Endothelial cell of umbilical vein (primary cell): Measurements from ENCODE around the gene RFX7. TPM values are rescaled to one million over a fixed set of nuclear protein-coding genes. Genes with fewer than 3 reads are reported as not detected.

ENCODE experiments used
- BruUV-seq: library from RNA; stranded (reverse); fragments of 400-500 nt; replicated peaks from 2 replicates; lab custom pipeline; 2021; lab: Mats Ljungman, UMichigan
- CTCF ChIA-PET: fragments of 300-600, 350-600 bp; sonication (Branson Sonifier 250); formaldehyde crosslinking; loops from one replicate; lab custom pipeline; 2021; ENCODE audit warnings: antibody characterized with exemption, inconsistent platforms; lab: Charles Lee
- POLR2A ChIA-PET: fragments of 300-600, 350-600 bp; sonication (Branson Sonifier 250); formaldehyde crosslinking; loops from one replicate; lab custom pipeline; 2021; ENCODE audit warnings: antibody characterized with exemption, inconsistent platforms; lab: Charles Lee
- DNase-seq: peaks from one replicate; pipeline ENCODE4 v3.0.0-alpha.2; 2011; ENCODE audit warnings: low read depth, low spot score
- FAIRE-seq: peaks from 2 replicates; lab custom pipeline; 2011; peaks lifted over from hg19 to GRCh38; lab: Jason Lieb, UNC
- H2AFZ ChIP-seq: 2 replicates; pipeline ENCODE4 v1.6.0; 2012; ENCODE audit warnings: low read depth, low read length, control low read depth, inconsistent platforms
- H3K27ac ChIP-seq: 2 replicates; pipeline ENCODE4 v1.5.1; 2011; ENCODE audit warnings: low read depth, mild to moderate bottlenecking, control low read depth, low read length, moderate library complexity; ENCODE audit not compliant: insufficient read depth
- H3K27me3 ChIP-seq, 2 experiments: 2 replicates each; pipeline versions ENCODE4 v1.6.0 to v1.6.1; 2011; ENCODE audit warnings: low read length in 2 of 2, mixed read lengths in 1 of 2; ENCODE audit not compliant: control insufficient read depth in 2 of 2, insufficient read depth in 2 of 2
- H3K36me3 ChIP-seq, 2 experiments: 2 replicates in 1 of 2; 3 replicates in 1 of 2; pipeline ENCODE4 v1.5.1; 2011; ENCODE audit warnings: low read length in 2 of 2, mild to moderate bottlenecking in 1 of 2, moderate library complexity in 1 of 2; ENCODE audit not compliant: control insufficient read depth in 2 of 2, insufficient read depth in 2 of 2; ENCODE audit errors: extremely low read depth in 1 of 2
- H3K4me1 ChIP-seq: 3 replicates; pipeline ENCODE4 v1.5.1; 2011; ENCODE audit warnings: mild to moderate bottlenecking, low read length; ENCODE audit not compliant: control insufficient read depth, insufficient read depth; ENCODE audit errors: extremely low read depth
- H3K4me2 ChIP-seq: 2 replicates; pipeline ENCODE4 v1.6.1; 2011; ENCODE audit warnings: low read length, control low read depth, mixed read lengths; ENCODE audit not compliant: insufficient read depth
- H3K4me3 ChIP-seq, 3 experiments: fragments of 200-600 bp in 1 of 3; sonication (generic), shearing (Covaris generic) in 1 of 3; replicated peaks in 1 of 3; 2 replicates each; pipeline ENCODE4 v1.5.1; 2011 to 2016; ENCODE audit warnings: control low read depth in 3 of 3, low read length in 3 of 3, mild to moderate bottlenecking in 2 of 3, inconsistent platforms in 1 of 3, low read depth in 1 of 3, moderate library complexity in 1 of 3; ENCODE audit not compliant: insufficient read depth in 1 of 3
- H3K79me2 ChIP-seq: 2 replicates; pipeline ENCODE4 v1.6.0; 2012; ENCODE audit warnings: low read length, inconsistent platforms; ENCODE audit not compliant: control insufficient read depth, insufficient read depth
- H3K9ac ChIP-seq: replicated peaks from 2 replicates; pipeline ENCODE3; 2011; ENCODE audit warnings: low read length, control low read depth; ENCODE audit not compliant: insufficient read depth; ENCODE audit errors: extremely low read depth
- H3K9me1 ChIP-seq: replicated peaks from 3 replicates; pipeline ENCODE4 v1.6.0; 2011; ENCODE audit warnings: mild to moderate bottlenecking, low read length; ENCODE audit not compliant: control insufficient read depth, insufficient read depth; ENCODE audit errors: extremely low read depth
- H3K9me3 ChIP-seq: replicated peaks from 2 replicates; pipeline ENCODE4 v1.5.1; 2012; ENCODE audit warnings: low read length, inconsistent platforms; ENCODE audit not compliant: control insufficient read depth, insufficient read depth
- H4K20me1 ChIP-seq: replicated peaks from 2 replicates; pipeline ENCODE3; 2011; ENCODE audit warnings: mild to moderate bottlenecking, low read length; ENCODE audit not compliant: control insufficient read depth, insufficient read depth; ENCODE audit errors: extremely low read depth
- EZH2 ChIP-seq: IDR thresholded peaks from 2 replicates; pipeline ENCODE4 v1.6.1; 2012; ENCODE audit warnings: borderline replicate concordance, low read depth, mild to moderate bottlenecking, moderate library complexity, low read length, inconsistent platforms; ENCODE audit not compliant: severe bottlenecking
- FOS ChIP-seq: IDR thresholded peaks from 2 replicates; pipeline ENCODE4 v1.6.1; 2011; ENCODE audit warnings: mild to moderate bottlenecking, low read length, moderate library complexity, borderline replicate concordance; ENCODE audit not compliant: insufficient read depth
- GATA2 ChIP-seq: IDR thresholded peaks from 2 replicates; pipeline ENCODE4 v1.7.0; 2011; ENCODE audit warnings: low read depth, mild to moderate bottlenecking, moderate library complexity, mixed read lengths, low read length; ENCODE audit not compliant: insufficient read length, insufficient read depth
- JUN ChIP-seq: IDR thresholded peaks from 2 replicates; pipeline ENCODE4 v1.6.1; 2011; ENCODE audit warnings: borderline replicate concordance, low read depth; ENCODE audit not compliant: insufficient read length, insufficient read depth
- MYC ChIP-seq: IDR thresholded peaks from one replicate; pipeline ENCODE4 v1.6.1; 2011; ENCODE audit warnings: mild to moderate bottlenecking, low read depth, low read length
- POLR2A ChIP-seq: IDR thresholded peaks from 2 replicates; pipeline ENCODE4 v1.6.1; 2012; ENCODE audit warnings: low read depth, mild to moderate bottlenecking, control low read depth, low read length
- POLR2AphosphoS5 ChIP-seq: IDR thresholded peaks from 2 replicates; pipeline ENCODE4 v1.6.1; 2012; ENCODE audit warnings: low read depth, mild to moderate bottlenecking, control low read depth, low read length, moderate library complexity; ENCODE audit not compliant: insufficient read depth
- dilution Hi-C: fragments of 300-500 bp; cut with MboI; formaldehyde crosslinking; loops from one replicate; pipeline ENCODE4 v1.15.0; 2019; ENCODE audit warnings: low sequenced_read_pairs; ENCODE audit not compliant: extremely low pct_ligation_motif_present
- intact Hi-C: fragments of 100-400 bp; cut with micrococcal nuclease; formaldehyde crosslinking; loops from one replicate; pipeline ENCODE4 v1.10.0; 2022
- polyA plus RNA-seq, 4 experiments: library from polyadenylated mRNA; depleted of rRNA in 3 of 4; stranded (reverse) in 3 of 4; unstranded in 1 of 4; fragments of >200 nt; gene quantifications; 2 replicates each; pipeline versions ENCODE4 v1.2.1 to v1.2.3, GENCODE V29; 2011 to 2012; ENCODE audit warnings: missing spikeins in 1 of 4
- total RNA-seq: library from RNA; stranded (reverse); gene quantifications from 2 replicates; pipeline ENCODE4 v1.2.3, GENCODE V29; 2021
- TF ChIP-seq, protein P1 (sequence below): IDR thresholded peaks from 2 replicates; pipeline ENCODE4 v1.6.1; 2011; ENCODE audit not compliant: insufficient read depth, insufficient read length
- TF ChIP-seq, protein P2 (sequence below), 2 donors: IDR thresholded peaks; 1 replicate in 1 of 2; 2 replicates in 1 of 2; pipeline ENCODE4 v1.5.1; 2011; ENCODE audit warnings: low read length in 2 of 2, mild to moderate bottlenecking in 2 of 2, moderate library complexity in 2 of 2, control low read depth in 1 of 2, inconsistent platforms in 1 of 2, low read depth in 1 of 2; ENCODE audit not compliant: insufficient read depth in 1 of 2; ENCODE audit errors: extremely low read depth in 1 of 2

RFX7 gene
- total and polyA plus RNA-seq, 2 donors (not counting 3 experiments of a cell fraction or from before 2014, with no cell fraction given): 6.3 to 23.0 TPM

GRCh38 chr15:56076640-56077039 is 167.0 kb downstream of the RFX7 start:
- no peaks in the 10 kb centered on the region for H3K9me1 ChIP-seq
- DNase-seq: no peak
- H2AFZ ChIP-seq: no peak overlapping the region
- no peaks in the 10 kb centered on the region for H3K9me3 ChIP-seq
- ChIA-PET CTCF (no interaction called here), POLR2A (no interaction called here)
- intact Hi-C loops (no loop called here), dilution Hi-C loops (no loop called here)
- TF ChIP-seq POLR2AphosphoS5 (no peak), FOS (no peak), MYC (no peak), JUN (no peak), GATA2 (no peak), EZH2 (no peak), POLR2A (no peak)
- TF ChIP-seq, protein P1, sequence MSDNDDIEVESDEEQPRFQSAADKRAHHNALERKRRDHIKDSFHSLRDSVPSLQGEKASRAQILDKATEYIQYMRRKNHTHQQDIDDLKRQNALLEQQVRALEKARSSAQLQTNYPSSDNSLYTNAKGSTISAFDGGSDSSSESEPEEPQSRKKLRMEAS: no peak
- TF ChIP-seq, protein P2, sequence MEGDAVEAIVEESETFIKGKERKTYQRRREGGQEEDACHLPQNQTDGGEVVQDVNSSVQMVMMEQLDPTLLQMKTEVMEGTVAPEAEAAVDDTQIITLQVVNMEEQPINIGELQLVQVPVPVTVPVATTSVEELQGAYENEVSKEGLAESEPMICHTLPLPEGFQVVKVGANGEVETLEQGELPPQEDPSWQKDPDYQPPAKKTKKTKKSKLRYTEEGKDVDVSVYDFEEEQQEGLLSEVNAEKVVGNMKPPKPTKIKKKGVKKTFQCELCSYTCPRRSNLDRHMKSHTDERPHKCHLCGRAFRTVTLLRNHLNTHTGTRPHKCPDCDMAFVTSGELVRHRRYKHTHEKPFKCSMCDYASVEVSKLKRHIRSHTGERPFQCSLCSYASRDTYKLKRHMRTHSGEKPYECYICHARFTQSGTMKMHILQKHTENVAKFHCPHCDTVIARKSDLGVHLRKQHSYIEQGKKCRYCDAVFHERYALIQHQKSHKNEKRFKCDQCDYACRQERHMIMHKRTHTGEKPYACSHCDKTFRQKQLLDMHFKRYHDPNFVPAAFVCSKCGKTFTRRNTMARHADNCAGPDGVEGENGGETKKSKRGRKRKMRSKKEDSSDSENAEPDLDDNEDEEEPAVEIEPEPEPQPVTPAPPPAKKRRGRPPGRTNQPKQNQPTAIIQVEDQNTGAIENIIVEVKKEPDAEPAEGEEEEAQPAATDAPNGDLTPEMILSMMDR (IDR thresholded peaks at IDR 0.05; ENCODE audit: extremely low read depth in 1 of 2, insufficient read depth in 1 of 2, low read depth in 1 of 2, low read length in 2 of 2): no peak
- H3K4me3 ChIP-seq: no peak overlapping the region
- FAIRE-seq: no peak
- no peaks in the 10 kb centered on the region for H3K36me3 ChIP-seq
- no peaks in the 10 kb centered on the region for H3K79me2 ChIP-seq
- no peak overlapping the region for H3K27ac ChIP-seq
- no peaks in the 10 kb centered on the region for H4K20me1 ChIP-seq
- peaks cover 0 to 5% of the 10 kb centered on the region in 2 experiments for H3K27me3 ChIP-seq
- H3K9ac ChIP-seq: no peak overlapping the region
- no peak overlapping the region for H3K4me2 ChIP-seq
- no TSS peak for BruUV-seq
- no peaks in the 10 kb centered on the region for H3K4me1 ChIP-seq
